H1 (cell line): Measurements from ENCODE around the gene HIVEP3. TPM values are rescaled to one million over a fixed set of nuclear protein-coding genes. Genes with fewer than 3 reads are reported as not detected.

Experiments used
- CTCF ChIA-PET: fragments of 300-600 bp; sonication (Branson Sonifier 250); formaldehyde crosslinking; loops from one replicate; lab custom pipeline; 2021; ENCODE audit not compliant: partially characterized antibody; lab: Charles Lee
- POLR2A ChIA-PET: fragments of 300-600 bp; sonication (Branson Sonifier 250); formaldehyde crosslinking; loops from one replicate; lab custom pipeline; 2021; ENCODE audit warnings: inconsistent platforms; ENCODE audit not compliant: partially characterized antibody; lab: Charles Lee
- DNase-seq, 2 experiments: peaks; one replicate each; pipeline versions ENCODE4 v3.0.0 to v3.0.0-alpha.2; 2010 to 2022; ENCODE audit warnings: low spot score in 2 of 2, low read depth in 1 of 2, mixed read lengths in 1 of 2
- FAIRE-seq: peaks from 2 replicates; lab custom pipeline; 2011; peaks lifted over from hg19 to GRCh38; lab: Jason Lieb, UNC
- H2AFZ ChIP-seq: 2 replicates; pipeline ENCODE4 v1.8.1; 2012; ENCODE audit warnings: low read length, inconsistent platforms
- H2AK5ac ChIP-seq: 2 replicates; pipeline ENCODE4 v1.6.1; 2013; ENCODE audit warnings: low read depth, low read length
- H2BK120ac ChIP-seq: replicated peaks from 2 replicates; pipeline ENCODE3; 2013; ENCODE audit warnings: low read depth, low read length, inconsistent platforms
- H2BK12ac ChIP-seq: 2 replicates; pipeline ENCODE4 v1.6.1; 2013; ENCODE audit warnings: low read depth, low read length
- H2BK15ac ChIP-seq: 2 replicates; pipeline ENCODE4 v1.6.1; 2013; ENCODE audit warnings: low read length
- H2BK20ac ChIP-seq: 2 replicates; pipeline ENCODE4 v1.6.1; 2013; ENCODE audit warnings: low read length
- H2BK5ac ChIP-seq: 2 replicates; pipeline ENCODE4 v1.6.1; 2013; ENCODE audit warnings: low read depth, low read length
- H3K14ac ChIP-seq: 2 replicates; pipeline ENCODE4 v1.6.1; 2013; ENCODE audit warnings: inconsistent platforms; ENCODE audit not compliant: insufficient read length
- H3K18ac ChIP-seq: 2 replicates; pipeline ENCODE4 v1.6.1; 2013; ENCODE audit warnings: low read length; ENCODE audit errors: extremely low read depth
- H3K23ac ChIP-seq: 2 replicates; pipeline ENCODE4 v1.6.1; 2013; ENCODE audit warnings: inconsistent platforms; ENCODE audit not compliant: insufficient read length
- H3K23me2 ChIP-seq: 2 replicates; pipeline ENCODE4 v1.6.1; 2013; ENCODE audit warnings: low read depth, low read length
- H3K27ac ChIP-seq: 2 replicates; pipeline ENCODE4 v1.6.1; 2011; ENCODE audit warnings: low read depth, low read length, inconsistent platforms
- H3K27me3 ChIP-seq, 4 experiments: replicated peaks in 1 of 4; 1 replicate in 1 of 4; 2 replicates in 3 of 4; pipeline versions ENCODE4 v1.6.1 to v1.8.1; 2011 to 2013; ENCODE audit warnings: low read length in 3 of 4, mild to moderate bottlenecking in 3 of 4, inconsistent platforms in 2 of 4, mixed read lengths in 2 of 4, moderate library complexity in 1 of 4; ENCODE audit not compliant: control insufficient read depth in 3 of 4, insufficient read depth in 3 of 4; ENCODE audit errors: extremely low read depth in 1 of 4
- H3K36me3 ChIP-seq, 4 experiments: 2 replicates each; pipeline versions ENCODE4 v1.6.1 to v1.8.1; 2011 to 2013; ENCODE audit warnings: mild to moderate bottlenecking in 4 of 4, low read length in 3 of 4, moderate library complexity in 2 of 4, control low read depth in 1 of 4, inconsistent platforms in 1 of 4; ENCODE audit not compliant: insufficient read depth in 4 of 4, control insufficient read depth in 2 of 4
- H3K4ac ChIP-seq: replicated peaks from 2 replicates; pipeline ENCODE3; 2013; ENCODE audit warnings: low read length, low read depth, mixed read lengths, inconsistent platforms; ENCODE audit not compliant: insufficient read length
- H3K4me1 ChIP-seq, 4 experiments: replicated peaks in 1 of 4; 1 replicate in 1 of 4; 2 replicates in 3 of 4; pipeline versions ENCODE4 v1.6.1 to v1.8.1; 2011 to 2013; ENCODE audit warnings: low read length in 3 of 4, inconsistent platforms in 2 of 4, mixed read lengths in 1 of 4; ENCODE audit not compliant: insufficient read depth in 4 of 4, control insufficient read depth in 3 of 4
- H3K4me2 ChIP-seq, 2 experiments: 2 replicates each; pipeline versions ENCODE4 v1.6.1 to v1.8.1; 2011 to 2013; ENCODE audit warnings: low read depth in 2 of 2, low read length in 2 of 2, control low read depth in 1 of 2, inconsistent platforms in 1 of 2, mild to moderate bottlenecking in 1 of 2; ENCODE audit not compliant: insufficient read depth in 1 of 2
- H3K4me3 ChIP-seq, 4 experiments: fragments of 200-600, 300-600 bp in 1 of 4; sonication (generic), shearing (Covaris generic), sonication (Bioruptor Twin) in 1 of 4; 2 replicates each; pipeline versions ENCODE4 v1.5.1 to v1.8.1; 2011 to 2016; ENCODE audit warnings: low read length in 4 of 4, low read depth in 3 of 4, control low read depth in 2 of 4, inconsistent platforms in 2 of 4, mild to moderate bottlenecking in 2 of 4, mixed read lengths in 1 of 4, moderate library complexity in 1 of 4; ENCODE audit not compliant: insufficient read depth in 2 of 4; ENCODE audit errors: extremely low read depth in 1 of 4
- H3K56ac ChIP-seq: replicated peaks from 2 replicates; pipeline ENCODE3; 2013; ENCODE audit warnings: low read depth, mild to moderate bottlenecking, mixed read lengths, low read length, inconsistent platforms; ENCODE audit not compliant: insufficient read length
- H3K79me1 ChIP-seq: 2 replicates; pipeline ENCODE4 v1.6.1; 2013; ENCODE audit warnings: low read depth, low read length, control low read depth
- H3K79me2 ChIP-seq, 2 experiments: 2 replicates each; pipeline versions ENCODE4 v1.6.1 to v1.8.1; 2012 to 2013; ENCODE audit warnings: low read length in 2 of 2, mild to moderate bottlenecking in 2 of 2, inconsistent platforms in 1 of 2; ENCODE audit not compliant: insufficient read depth in 2 of 2, control insufficient read depth in 1 of 2
- H3K9ac ChIP-seq, 4 experiments: replicated peaks in 1 of 4; 1 replicate in 1 of 4; 2 replicates in 3 of 4; pipeline versions ENCODE4 v1.6.1 to v1.8.1; 2011 to 2013; ENCODE audit warnings: low read depth in 3 of 4, low read length in 3 of 4, control low read depth in 2 of 4, mild to moderate bottlenecking in 2 of 4, moderate library complexity in 2 of 4, inconsistent platforms in 1 of 4; ENCODE audit errors: extremely low read depth in 1 of 4
- H3K9me3 ChIP-seq, 2 experiments: 2 replicates each; pipeline versions ENCODE4 v1.6.1 to v1.8.1; 2012 to 2013; ENCODE audit warnings: mild to moderate bottlenecking in 2 of 2, moderate library complexity in 2 of 2, control low read depth in 1 of 2, inconsistent platforms in 1 of 2, low read depth in 1 of 2, low read length in 1 of 2, mixed read lengths in 1 of 2; ENCODE audit not compliant: insufficient read depth in 2 of 2
- H4K20me1 ChIP-seq, 2 experiments: replicated peaks in 1 of 2; 2 replicates each; pipeline versions ENCODE3 to v1.8.1; 2011 to 2013; ENCODE audit warnings: inconsistent platforms in 2 of 2, low read length in 2 of 2, mild to moderate bottlenecking in 1 of 2; ENCODE audit not compliant: insufficient read depth in 2 of 2, control insufficient read depth in 1 of 2
- H4K5ac ChIP-seq: 2 replicates; pipeline ENCODE4 v1.6.1; 2013; ENCODE audit warnings: low read length, low read depth, mixed read lengths, inconsistent platforms; ENCODE audit not compliant: insufficient read length
- H4K8ac ChIP-seq: 2 replicates; pipeline ENCODE4 v1.8.0; 2013; ENCODE audit warnings: mild to moderate bottlenecking, moderate library complexity, low read length, inconsistent platforms; ENCODE audit not compliant: insufficient read depth; ENCODE audit errors: extremely low read depth
- H4K91ac ChIP-seq: replicated peaks from 2 replicates; pipeline ENCODE3; 2013; ENCODE audit warnings: low read length, mixed read lengths, inconsistent platforms; ENCODE audit not compliant: insufficient read length
- FOSL1 ChIP-seq: IDR thresholded peaks from 2 replicates; pipeline ENCODE4 v1.6.1; 2011; ENCODE audit warnings: mild to moderate bottlenecking, low read depth, low read length, moderate library complexity; ENCODE audit not compliant: insufficient read depth
- KDM1A ChIP-seq: fragments of 200-600, 300-600 bp; sonication (generic); IDR thresholded peaks from 2 replicates; pipeline ENCODE4 v1.7.1; 2016; ENCODE audit warnings: mild to moderate bottlenecking, low read length, borderline replicate concordance
- POLR2A ChIP-seq, 2 experiments: IDR thresholded peaks; 1 replicate in 1 of 2; 2 replicates in 1 of 2; pipeline ENCODE4 v1.6.1; 2011; ENCODE audit warnings: low read depth in 2 of 2, low read length in 2 of 2, mild to moderate bottlenecking in 2 of 2; ENCODE audit errors: control extremely low read depth in 1 of 2
- RAD21 ChIP-seq, 2 experiments: IDR thresholded peaks in 1 of 2; conservative IDR thresholded peaks in 1 of 2; 2 replicates each; pipeline ENCODE4 v1.6.1; 2011; ENCODE audit warnings: low read depth in 2 of 2, low read length in 2 of 2, improper control_type of control experiment in 1 of 2, inconsistent platforms in 1 of 2, mild to moderate bottlenecking in 1 of 2, moderate library complexity in 1 of 2
- SAP30 ChIP-seq: fragments of 300-600 bp; sonication (generic); IDR thresholded peaks from 2 replicates; pipeline ENCODE4 v1.7.1; 2012; ENCODE audit warnings: low read length, moderate library complexity, mild to moderate bottlenecking, inconsistent platforms; ENCODE audit not compliant: insufficient read depth, insufficient replicate concordance
- WGBS, 2 experiments: shearing (Covaris generic) in 1 of 2; methylation state at CpG; one replicate each; pipeline versions ENCODE4 v1.1.6 to v1.1.7; 2013 to 2015; ENCODE audit warnings: low lambda C conversion rate in 2 of 2, mixed read lengths in 2 of 2, inconsistent platforms in 1 of 2, low coverage in 1 of 2, missing lambda C conversion rate in 1 of 2; ENCODE audit not compliant: insufficient replicate concordance in 2 of 2, insufficient coverage in 1 of 2, insufficient read length in 1 of 2; ENCODE audit errors: extremely low coverage in 1 of 2, missing lambda C conversion rate in 1 of 2; 5-methylcytosine and 5-hydroxymethylcytosine counted together
- polyA plus RNA-seq, 7 experiments: library from polyadenylated mRNA; depleted of rRNA in 3 of 7; stranded (reverse) in 5 of 7; unstranded in 2 of 7; fragments of >200 nt in 5 of 7; fragments of 200-250 nt in 2 of 7; gene quantifications; 1 replicate in 5 of 7; 2 replicates in 1 of 7; 4 replicates in 1 of 7; pipeline versions ENCODE4 v1.2.1 to v1.2.3, GENCODE V29; 2011 to 2013; ENCODE audit warnings: missing spikeins in 2 of 7, mixed read lengths in 2 of 7
- total RNA-seq: library from RNA; stranded (reverse); fragmentation: NEBNext Ultra II Directional; extraction: Animal tissue kit (Norgen Biotek cat#: 25700); gene quantifications from 2 replicates; pipeline ENCODE4 v1.2.1, GENCODE V29; 2021
- TF ChIP-seq, protein P1 (sequence below): IDR thresholded peaks from 2 replicates; pipeline ENCODE4 v1.6.1; 2011; ENCODE audit warnings: low read length, improper control_type of control experiment

Gene HIVEP3
- total and polyA plus RNA-seq, 2 of the 8 experiments (the other 6 are each of a cell fraction or from before 2014, with no cell fraction given) = 0.24 to 0.69 TPM

DNA sequence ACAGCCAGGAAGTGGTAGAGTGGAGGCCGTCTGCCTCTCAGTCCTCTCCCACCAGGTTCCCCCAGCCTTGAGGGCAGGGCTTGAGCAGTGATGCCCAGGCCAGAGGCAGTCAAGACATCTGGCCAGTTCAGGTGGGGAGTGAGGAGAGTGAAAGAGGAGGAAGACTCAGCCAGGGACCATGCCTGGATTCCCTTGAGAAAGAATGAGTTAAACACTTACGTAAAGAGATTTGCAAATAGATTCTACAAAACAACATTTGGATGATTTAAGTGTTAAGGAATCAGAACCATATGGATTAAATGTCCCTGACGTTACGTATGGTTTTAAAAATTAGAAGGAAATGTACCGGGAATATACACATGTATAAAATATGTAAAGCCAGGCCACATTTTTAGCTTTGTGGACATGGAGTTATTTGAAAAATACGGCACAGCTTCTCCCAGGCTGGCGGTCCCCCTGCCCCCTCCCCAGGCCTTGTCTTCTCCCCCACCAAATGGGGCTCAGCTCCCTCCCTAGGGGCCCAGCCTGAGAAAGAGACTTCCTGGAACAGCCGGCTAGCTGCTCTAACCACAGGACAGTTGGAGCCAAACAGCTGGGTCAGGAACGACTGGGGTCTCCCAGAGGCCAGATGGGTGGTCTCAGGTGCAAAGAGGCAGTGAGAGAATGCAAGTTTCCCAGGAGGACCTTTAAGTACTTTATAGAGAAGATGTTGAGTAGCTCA is 245.9 kb downstream of the HIVEP3 start:
- POLR2A ChIA-PET = no interaction called here
- H4K8ac ChIP-seq = no peak overlapping the region
- H2AK5ac ChIP-seq = no peak overlapping the region
- no peak overlapping the region for H2BK20ac ChIP-seq
- no peaks in the 10 kb centered on the region; a peak in 1 of 7 replicates for H3K4me1 ChIP-seq
- H3K27me3 ChIP-seq = no peaks in the 10 kb centered on the region
- H4K5ac ChIP-seq = no peak overlapping the region
- no peaks in the 10 kb centered on the region for H3K9me3 ChIP-seq
- TF ChIP-seq FOSL1 = no peak
- TF ChIP-seq, protein P1, sequence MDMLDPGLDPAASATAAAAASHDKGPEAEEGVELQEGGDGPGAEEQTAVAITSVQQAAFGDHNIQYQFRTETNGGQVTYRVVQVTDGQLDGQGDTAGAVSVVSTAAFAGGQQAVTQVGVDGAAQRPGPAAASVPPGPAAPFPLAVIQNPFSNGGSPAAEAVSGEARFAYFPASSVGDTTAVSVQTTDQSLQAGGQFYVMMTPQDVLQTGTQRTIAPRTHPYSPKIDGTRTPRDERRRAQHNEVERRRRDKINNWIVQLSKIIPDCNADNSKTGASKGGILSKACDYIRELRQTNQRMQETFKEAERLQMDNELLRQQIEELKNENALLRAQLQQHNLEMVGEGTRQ = no peak
- TF ChIP-seq KDM1A = no peak
- TF ChIP-seq POLR2A (IDR thresholded peaks at IDR 0.05; ENCODE audit: control extremely low read depth in 1 of 2, low read depth in 2 of 2, low read length in 2 of 2) = no peak
- TF ChIP-seq RAD21 (IDR thresholded peaks at IDR 0.05 in 1 of 2, conservative IDR thresholded peaks at IDR 0.05 in 1 of 2; ENCODE audit: low read depth in 2 of 2, low read length in 2 of 2) = no peak
- no peak for TF ChIP-seq SAP30
- TF ChIP-seq, all 59 proteins: peak for 0
- no peak overlapping the region for H3K27ac ChIP-seq
- no peak overlapping the region for H2BK15ac ChIP-seq
- CTCF ChIA-PET = interaction anchor here (0.8 to 3.9 kb wide), 6 partner anchors 10 to 134 kb away, joined by 3 to 15 read pairs (median 4); no protein-coding TSS in a partner anchor
- no peak overlapping the region for H3K14ac ChIP-seq
- no peak overlapping the region for H2BK12ac ChIP-seq
- H3K4me3 ChIP-seq = no peak overlapping the region
- WGBS, 2 experiments = 82% methylated on average over 9 of the region's 9 CpGs; no CpG with 5 or more reads in 1 of the 2 experiments
- H3K18ac ChIP-seq = no peak overlapping the region
- H3K23ac ChIP-seq = no peak overlapping the region
- no peaks in the 10 kb centered on the region for H3K79me2 ChIP-seq
- DNase-seq (no peak), FAIRE-seq (no peak)
- H2BK120ac ChIP-seq = no peak overlapping the region
- no peak overlapping the region for H3K56ac ChIP-seq
- no peaks in the 10 kb centered on the region for H4K20me1 ChIP-seq
- no peaks in the 10 kb centered on the region for H3K36me3 ChIP-seq
- no peak overlapping the region for H3K4ac ChIP-seq
- H3K79me1 ChIP-seq = no peaks in the 10 kb centered on the region
- no peak overlapping the region for H3K4me2 ChIP-seq
- no peak overlapping the region for H2AFZ ChIP-seq
- no peaks in the 10 kb centered on the region for H3K23me2 ChIP-seq
- H4K91ac ChIP-seq = no peak overlapping the region
- H3K9ac ChIP-seq = no peak overlapping the region
- H2BK5ac ChIP-seq = no peak overlapping the region
